ENCODE measurements around the gene PIGQ. TPM values are rescaled to one million over a fixed set of nuclear protein-coding genes. Genes with fewer than 3 reads are reported as not detected.
A peak's percentile ranks its signal among the peaks of the same experiment; 100 is the strongest.

The PIGQ gene
- total and polyA plus RNA-seq, 2 of the 13 experiments (the other 11 are each of a cell fraction or from before 2014, with no cell fraction given): 7.7 to 19.7 TPM

- ATAC-seq: peak; percentile 81
- H3K4me1 ChIP-seq (ENCODE audit: insufficient read depth, low read length): peaks cover 12% of the 10 kb centered on the region
- no peak overlapping the region for H2AFZ ChIP-seq (ENCODE audit: low read length)
- H3K27me3 ChIP-seq (ENCODE audit: control insufficient read depth in 1 of 2, insufficient read depth in 2 of 2, low read length in 2 of 2): no peaks in the 10 kb centered on the region
- no TSS peak for BruUV-seq (replicated peaks)
- no peaks in the 10 kb centered on the region for H3K9me3 ChIP-seq (ENCODE audit: low read length)
- H3K4me2 ChIP-seq (ENCODE audit: low read depth, low read length): peak overlapping the region; percentile 60; the same call in 1 of the 2 replicates
- H3K9ac ChIP-seq (ENCODE audit: insufficient read depth, low read depth, low read length): no peak overlapping the region
- ChIA-PET CTCF (ENCODE audit: low intra/inter-chr PET ratio, low total read pairs) (interaction anchor here (0.6 to 1.8 kb wide), 3 partner anchors 22 to 32 kb away, joined by 3 to 11 read pairs (median 8); no protein-coding TSS in a partner anchor), POLR2A (interaction anchor here (0.7 to 1.6 kb wide), 3 partner anchors 10 to 64 kb away, joined by 4 to 6 read pairs (median 4); partner anchors contain the start of gene METTL26)
- DNase-seq (ENCODE audit: low spot score): peak; percentile 60
- peak overlapping the region in 1 of 3 experiments; percentile 24; a peak in 1 of 6 replicates for H3K4me3 ChIP-seq (replicated peaks in 1 of 3; ENCODE audit: insufficient read depth in 1 of 3, low read depth in 2 of 3, low read length in 3 of 3)
- H3K36me3 ChIP-seq (replicated peaks in 1 of 2; ENCODE audit: control insufficient read depth in 1 of 2, insufficient read depth in 2 of 2, low read length in 2 of 2): peaks cover 0 to 1% of the 10 kb centered on the region in 2 experiments; a peak in 1 of 5 replicates
- no peaks in the 10 kb centered on the region for H3K79me2 ChIP-seq (ENCODE audit: insufficient read depth, low read length)
- FAIRE-seq: peak; percentile 47
- H4K20me1 ChIP-seq (ENCODE audit: insufficient read depth, low read length): no peaks in the 10 kb centered on the region
- WGBS (ENCODE audit: low lambda C conversion rate): 49% methylated on average over 17 of the region's 34 CpGs
- in situ Hi-C loops (cut with HindIII; ENCODE audit: extremely low pct_ligation_motif_present, low pct_unique_long_range_greater_than_20kb) (no loop called here), intact Hi-C loops (cut with micrococcal nuclease; ENCODE audit: unreplicated experiment) (no loop called here)
- no peak overlapping the region for H3K27ac ChIP-seq (ENCODE audit: extremely low read length, insufficient read depth, low read length)
- TF ChIP-seq KAT8 (CRISPR knock-in tag; IDR thresholded peaks at IDR 0.05) (peak; percentile 40; the same call in 1 of the 2 replicates), ZSCAN5A (CRISPR knock-in tag; IDR thresholded peaks at IDR 0.05; ENCODE audit: borderline replicate concordance) (no peak), FOXJ3 (CRISPR knock-in tag; IDR thresholded peaks at IDR 0.05; ENCODE audit: borderline replicate concordance) (no peak), CBX5 (CRISPR knock-in tag; IDR thresholded peaks at IDR 0.05; ENCODE audit: borderline replicate concordance) (peak; percentile 72), ZNF407 (CRISPR knock-in tag; IDR thresholded peaks at IDR 0.05; ENCODE audit: not compliant biosample characterization) (no peak), PLSCR1 (CRISPR knock-in tag; IDR thresholded peaks at IDR 0.05; ENCODE audit: borderline replicate concordance) (no peak), ZFP36 (IDR thresholded peaks at IDR 0.05; ENCODE audit: borderline replicate concordance, low read depth, low read length, partially characterized antibody) (no peak), TEF (CRISPR knock-in tag; IDR thresholded peaks at IDR 0.05) (no peak), JDP2 (CRISPR knock-in tag; IDR thresholded peaks at IDR 0.05; ENCODE audit: borderline replicate concordance) (no peak)
Measured at GRCh38 chr16:578870-579405, 9.2 kb downstream of the PIGQ start.

Data from HepG2 (cell line).